WTC11 (cell line): ENCODE results near the gene RAB10. TPM values are rescaled to one million over a fixed set of nuclear protein-coding genes. Genes with fewer than 3 reads are reported as not detected.

Source experiments
- ATAC-seq: fragments of 200-7000 bp; cut with Tn5 transposase; 2 replicates; pipeline ENCODE4 v1.10.0; 2021; ENCODE audit warnings: mild to moderate bottlenecking, moderate library complexity
- CTCF ChIA-PET: fragments of 300-600 bp; sonication (Branson Sonifier 250); formaldehyde crosslinking; loops from one replicate; lab custom pipeline; 2021; ENCODE audit warnings: antibody characterized with exemption; lab: Charles Lee
- POLR2A ChIA-PET: fragments of 350-600 bp; sonication (Branson Sonifier 250); formaldehyde crosslinking; loops from one replicate; lab custom pipeline; 2021; ENCODE audit warnings: antibody characterized with exemption; lab: Charles Lee
- DNase-seq: peaks from one replicate; pipeline ENCODE4 v3.0.0; 2021; ENCODE audit warnings: low spot score
- H3K27ac Mint-ChIP-seq: 2 replicates; pipeline ENCODE4 v1.8.0; 2021; ENCODE audit warnings: mixed read lengths
- H3K27me3 Mint-ChIP-seq: 2 replicates; pipeline ENCODE4 v1.8.0; 2021; ENCODE audit warnings: low read depth, mild to moderate bottlenecking, moderate library complexity, mixed read lengths
- H3K36me3 Mint-ChIP-seq: 2 replicates; pipeline ENCODE4 v1.8.0; 2021; ENCODE audit warnings: mixed read lengths
- H3K4me1 Mint-ChIP-seq: 2 replicates; pipeline ENCODE4 v1.8.0; 2022; ENCODE audit warnings: mixed read lengths
- H3K4me3 Mint-ChIP-seq: 2 replicates; pipeline ENCODE4 v1.8.0; 2021; ENCODE audit warnings: mild to moderate bottlenecking, moderate library complexity, mixed read lengths
- H3K9me3 Mint-ChIP-seq: 2 replicates; pipeline ENCODE4 v1.8.0; 2021; ENCODE audit warnings: mixed read lengths
- ATF6 ChIP-seq: sonication (generic); formaldehyde crosslinking; IDR thresholded peaks from 2 replicates; pipeline ENCODE4 v1.8.1; 2023; ENCODE audit warnings: mild to moderate bottlenecking, missing genetic modification reagents
- CBFB ChIP-seq: sonication (generic); formaldehyde crosslinking; IDR thresholded peaks from 2 replicates; pipeline ENCODE4 v1.8.1; 2022; ENCODE audit warnings: mild to moderate bottlenecking, low read depth, missing genetic modification reagents
- FOXK1 ChIP-seq: sonication (generic); formaldehyde crosslinking; IDR thresholded peaks from 2 replicates; pipeline ENCODE4 v1.8.0; 2022; ENCODE audit warnings: mild to moderate bottlenecking, moderate library complexity, missing genetic modification reagents
- GTF2I ChIP-seq: fragments of 250-450 bp; sonication (Bioruptor Pico); conservative IDR thresholded peaks from 2 replicates; pipeline ENCODE4 v1.4.0; 2021; ENCODE audit warnings: mild to moderate bottlenecking
- NFE2L1 ChIP-seq: sonication (generic); formaldehyde crosslinking; IDR thresholded peaks from 2 replicates; pipeline ENCODE4 v1.8.1; 2023; ENCODE audit warnings: missing genetic modification reagents
- NR2C2 ChIP-seq: sonication (generic); formaldehyde crosslinking; IDR thresholded peaks from 2 replicates; pipeline ENCODE4 v1.8.0; 2022; ENCODE audit warnings: mild to moderate bottlenecking, missing genetic modification reagents
- RELA ChIP-seq: sonication (generic); formaldehyde crosslinking; IDR thresholded peaks from 2 replicates; pipeline ENCODE4 v1.8.1; 2022; ENCODE audit warnings: missing genetic modification reagents, mild to moderate bottlenecking, borderline replicate concordance
- SMAD3 ChIP-seq: sonication (generic); formaldehyde crosslinking; IDR thresholded peaks from 2 replicates; pipeline ENCODE4 v1.8.0; 2022; ENCODE audit warnings: missing genetic modification reagents, mild to moderate bottlenecking, borderline replicate concordance
- SMAD4 ChIP-seq: sonication (generic); formaldehyde crosslinking; IDR thresholded peaks from 2 replicates; pipeline ENCODE4 v1.8.0; 2022; ENCODE audit warnings: mild to moderate bottlenecking, missing genetic modification reagents
- SP1 ChIP-seq: sonication (generic); formaldehyde crosslinking; conservative IDR thresholded peaks from 2 replicates; pipeline ENCODE4 v1.8.1; 2022; ENCODE audit warnings: missing genetic modification reagents
- TEAD1 ChIP-seq: sonication (generic); formaldehyde crosslinking; IDR thresholded peaks from 2 replicates; pipeline ENCODE4 v1.8.0; 2022; ENCODE audit warnings: mild to moderate bottlenecking, missing genetic modification reagents
- ZNF121 ChIP-seq: sonication (generic); formaldehyde crosslinking; IDR thresholded peaks from 2 replicates; pipeline ENCODE4 v1.8.0; 2023; ENCODE audit warnings: missing genetic modification reagents
- total RNA-seq: library from RNA; stranded (reverse); gene quantifications from 3 replicates; pipeline ENCODE4 v1.2.3, GENCODE V29; 2021
- TF ChIP-seq, protein P1 (sequence below): fragments of 250-450 bp; sonication (Bioruptor Pico); IDR thresholded peaks from 2 replicates; pipeline ENCODE4 v2.1.2; 2022; ENCODE audit warnings: mild to moderate bottlenecking, moderate library complexity
- TF ChIP-seq, protein P2 (sequence below): fragments of 250-450 bp; sonication (Bioruptor Pico); IDR thresholded peaks from 2 replicates; pipeline ENCODE4 v1.9.0; 2021; ENCODE audit warnings: mild to moderate bottlenecking, borderline replicate concordance
- TF ChIP-seq, protein P3 (sequence below): sonication (generic); formaldehyde crosslinking; IDR thresholded peaks from 2 replicates; pipeline ENCODE4 v1.8.0; 2022; ENCODE audit warnings: mild to moderate bottlenecking, missing genetic modification reagents
- TF ChIP-seq, protein P4 (sequence below): sonication (generic); formaldehyde crosslinking; IDR thresholded peaks from 2 replicates; pipeline ENCODE4 v1.8.0; 2022; ENCODE audit warnings: missing genetic modification reagents
- TF ChIP-seq, protein P5 (sequence below): fragments of 250-450 bp; sonication (Bioruptor Pico); conservative IDR thresholded peaks from 2 replicates; pipeline ENCODE4 v1.9.0; 2021; ENCODE audit warnings: mild to moderate bottlenecking
- TF ChIP-seq, protein P6 (sequence below): sonication (generic); formaldehyde crosslinking; IDR thresholded peaks from 2 replicates; pipeline ENCODE4 v1.8.1; 2022; ENCODE audit warnings: low read depth, missing genetic modification reagents, borderline replicate concordance

Gene RAB10
- total RNA-seq, 1 experiment from 2014 or later: 127 TPM

DNA sequence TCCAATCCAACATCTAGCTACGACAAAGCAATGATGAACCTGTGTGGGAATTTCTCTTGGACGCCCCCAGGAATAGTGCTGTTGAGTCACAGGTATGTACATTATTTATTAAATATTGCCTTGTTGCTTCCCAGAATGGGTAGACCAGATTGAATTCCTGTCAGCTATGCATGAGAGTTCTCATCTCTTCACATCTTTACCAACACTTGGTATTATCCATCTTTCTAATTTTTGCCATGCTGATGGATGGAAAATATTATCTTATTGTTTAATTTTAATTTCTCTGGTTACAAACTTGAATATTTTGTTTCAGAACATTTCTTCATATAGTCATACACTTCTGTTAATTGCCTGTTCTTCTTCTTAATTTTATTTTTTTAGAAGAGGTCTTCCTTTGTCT, 9.6 kb upstream of the RAB10 start:
- Mint-ChIP-seq H3K27ac (no peak overlapping the region), H3K4me3 (no peak overlapping the region), H3K27me3 (no peaks in the 10 kb centered on the region), H3K9me3 (no peaks in the 10 kb centered on the region), H3K36me3 (no peaks in the 10 kb centered on the region), H3K4me1 (0 out of 2 replicates have a peak, but pooled peaks cover 4% of the 10 kb centered on the region)
- CTCF ChIA-PET: no interaction called here
- no peak for ATAC-seq
- no peak for DNase-seq
- no peak for TF ChIP-seq SP1 (CRISPR knock-in tag)
- POLR2A ChIA-PET: no interaction called here

DNA sequence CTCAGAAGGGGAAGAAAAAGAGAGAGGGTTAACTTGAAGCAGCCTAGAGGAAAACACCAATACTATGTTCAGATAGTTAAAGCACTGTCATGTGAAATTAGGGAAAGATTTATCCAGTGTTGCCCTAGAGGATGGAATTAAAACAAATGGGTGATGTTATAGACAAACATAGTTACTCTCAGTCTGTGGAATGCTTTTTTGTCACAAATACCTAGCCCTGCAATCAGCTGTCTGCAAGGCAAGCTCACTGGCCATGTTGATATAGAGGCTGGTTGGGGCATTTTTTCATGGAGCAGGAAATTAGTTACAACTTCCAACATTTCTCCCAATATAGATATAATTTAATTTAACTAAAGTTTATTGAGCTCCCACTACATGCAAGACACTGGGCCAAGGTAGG, 8.4 kb upstream of the RAB10 start:
- CTCF ChIA-PET: interaction anchor here (0.6 to 1.8 kb wide), 3 partner anchors 35 to 857 kb away, joined by 3 to 4 read pairs (median 3); partner anchors contain the start of gene POMC
- ATAC-seq (no peak), DNase-seq (no peak)
- H3K9me3 Mint-ChIP-seq: no peaks in the 10 kb centered on the region
- no peaks in the 10 kb centered on the region for H3K27me3 Mint-ChIP-seq
- no peaks in the 10 kb centered on the region for H3K36me3 Mint-ChIP-seq
- H3K27ac Mint-ChIP-seq: no peak overlapping the region
- no peak overlapping the region for H3K4me3 Mint-ChIP-seq
- POLR2A ChIA-PET: no interaction called here
- 0 out of 2 replicates have a peak, but pooled peaks cover 4% of the 10 kb centered on the region for H3K4me1 Mint-ChIP-seq
- TF ChIP-seq, protein P1, sequence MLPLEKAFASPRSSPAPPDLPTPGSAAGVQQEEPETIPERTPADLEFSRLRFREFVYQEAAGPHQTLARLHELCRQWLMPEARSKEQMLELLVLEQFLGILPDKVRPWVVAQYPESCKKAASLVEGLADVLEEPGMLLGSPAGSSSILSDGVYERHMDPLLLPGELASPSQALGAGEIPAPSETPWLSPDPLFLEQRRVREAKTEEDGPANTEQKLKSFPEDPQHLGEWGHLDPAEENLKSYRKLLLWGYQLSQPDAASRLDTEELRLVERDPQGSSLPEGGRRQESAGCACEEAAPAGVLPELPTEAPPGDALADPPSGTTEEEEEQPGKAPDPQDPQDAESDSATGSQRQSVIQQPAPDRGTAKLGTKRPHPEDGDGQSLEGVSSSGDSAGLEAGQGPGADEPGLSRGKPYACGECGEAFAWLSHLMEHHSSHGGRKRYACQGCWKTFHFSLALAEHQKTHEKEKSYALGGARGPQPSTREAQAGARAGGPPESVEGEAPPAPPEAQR (CRISPR knock-in tag): no peak
- TF ChIP-seq, protein P2, sequence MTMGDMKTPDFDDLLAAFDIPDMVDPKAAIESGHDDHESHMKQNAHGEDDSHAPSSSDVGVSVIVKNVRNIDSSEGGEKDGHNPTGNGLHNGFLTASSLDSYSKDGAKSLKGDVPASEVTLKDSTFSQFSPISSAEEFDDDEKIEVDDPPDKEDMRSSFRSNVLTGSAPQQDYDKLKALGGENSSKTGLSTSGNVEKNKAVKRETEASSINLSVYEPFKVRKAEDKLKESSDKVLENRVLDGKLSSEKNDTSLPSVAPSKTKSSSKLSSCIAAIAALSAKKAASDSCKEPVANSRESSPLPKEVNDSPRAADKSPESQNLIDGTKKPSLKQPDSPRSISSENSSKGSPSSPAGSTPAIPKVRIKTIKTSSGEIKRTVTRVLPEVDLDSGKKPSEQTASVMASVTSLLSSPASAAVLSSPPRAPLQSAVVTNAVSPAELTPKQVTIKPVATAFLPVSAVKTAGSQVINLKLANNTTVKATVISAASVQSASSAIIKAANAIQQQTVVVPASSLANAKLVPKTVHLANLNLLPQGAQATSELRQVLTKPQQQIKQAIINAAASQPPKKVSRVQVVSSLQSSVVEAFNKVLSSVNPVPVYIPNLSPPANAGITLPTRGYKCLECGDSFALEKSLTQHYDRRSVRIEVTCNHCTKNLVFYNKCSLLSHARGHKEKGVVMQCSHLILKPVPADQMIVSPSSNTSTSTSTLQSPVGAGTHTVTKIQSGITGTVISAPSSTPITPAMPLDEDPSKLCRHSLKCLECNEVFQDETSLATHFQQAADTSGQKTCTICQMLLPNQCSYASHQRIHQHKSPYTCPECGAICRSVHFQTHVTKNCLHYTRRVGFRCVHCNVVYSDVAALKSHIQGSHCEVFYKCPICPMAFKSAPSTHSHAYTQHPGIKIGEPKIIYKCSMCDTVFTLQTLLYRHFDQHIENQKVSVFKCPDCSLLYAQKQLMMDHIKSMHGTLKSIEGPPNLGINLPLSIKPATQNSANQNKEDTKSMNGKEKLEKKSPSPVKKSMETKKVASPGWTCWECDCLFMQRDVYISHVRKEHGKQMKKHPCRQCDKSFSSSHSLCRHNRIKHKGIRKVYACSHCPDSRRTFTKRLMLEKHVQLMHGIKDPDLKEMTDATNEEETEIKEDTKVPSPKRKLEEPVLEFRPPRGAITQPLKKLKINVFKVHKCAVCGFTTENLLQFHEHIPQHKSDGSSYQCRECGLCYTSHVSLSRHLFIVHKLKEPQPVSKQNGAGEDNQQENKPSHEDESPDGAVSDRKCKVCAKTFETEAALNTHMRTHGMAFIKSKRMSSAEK: no peak
- TF ChIP-seq SMAD4 (CRISPR knock-in tag): no peak
- TF ChIP-seq TEAD1 (CRISPR knock-in tag): no peak
- TF ChIP-seq ATF6 (CRISPR knock-in tag): no peak
- no peak for TF ChIP-seq RELA (CRISPR knock-in tag)
- TF ChIP-seq FOXK1 (CRISPR knock-in tag): no peak
- no peak for TF ChIP-seq GTF2I (CRISPR knock-in tag)
- no peak for TF ChIP-seq ZNF121 (CRISPR knock-in tag)
- TF ChIP-seq, protein P3, sequence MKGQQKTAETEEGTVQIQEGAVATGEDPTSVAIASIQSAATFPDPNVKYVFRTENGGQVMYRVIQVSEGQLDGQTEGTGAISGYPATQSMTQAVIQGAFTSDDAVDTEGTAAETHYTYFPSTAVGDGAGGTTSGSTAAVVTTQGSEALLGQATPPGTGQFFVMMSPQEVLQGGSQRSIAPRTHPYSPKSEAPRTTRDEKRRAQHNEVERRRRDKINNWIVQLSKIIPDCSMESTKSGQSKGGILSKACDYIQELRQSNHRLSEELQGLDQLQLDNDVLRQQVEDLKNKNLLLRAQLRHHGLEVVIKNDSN (CRISPR knock-in tag): no peak
- TF ChIP-seq, protein P4, sequence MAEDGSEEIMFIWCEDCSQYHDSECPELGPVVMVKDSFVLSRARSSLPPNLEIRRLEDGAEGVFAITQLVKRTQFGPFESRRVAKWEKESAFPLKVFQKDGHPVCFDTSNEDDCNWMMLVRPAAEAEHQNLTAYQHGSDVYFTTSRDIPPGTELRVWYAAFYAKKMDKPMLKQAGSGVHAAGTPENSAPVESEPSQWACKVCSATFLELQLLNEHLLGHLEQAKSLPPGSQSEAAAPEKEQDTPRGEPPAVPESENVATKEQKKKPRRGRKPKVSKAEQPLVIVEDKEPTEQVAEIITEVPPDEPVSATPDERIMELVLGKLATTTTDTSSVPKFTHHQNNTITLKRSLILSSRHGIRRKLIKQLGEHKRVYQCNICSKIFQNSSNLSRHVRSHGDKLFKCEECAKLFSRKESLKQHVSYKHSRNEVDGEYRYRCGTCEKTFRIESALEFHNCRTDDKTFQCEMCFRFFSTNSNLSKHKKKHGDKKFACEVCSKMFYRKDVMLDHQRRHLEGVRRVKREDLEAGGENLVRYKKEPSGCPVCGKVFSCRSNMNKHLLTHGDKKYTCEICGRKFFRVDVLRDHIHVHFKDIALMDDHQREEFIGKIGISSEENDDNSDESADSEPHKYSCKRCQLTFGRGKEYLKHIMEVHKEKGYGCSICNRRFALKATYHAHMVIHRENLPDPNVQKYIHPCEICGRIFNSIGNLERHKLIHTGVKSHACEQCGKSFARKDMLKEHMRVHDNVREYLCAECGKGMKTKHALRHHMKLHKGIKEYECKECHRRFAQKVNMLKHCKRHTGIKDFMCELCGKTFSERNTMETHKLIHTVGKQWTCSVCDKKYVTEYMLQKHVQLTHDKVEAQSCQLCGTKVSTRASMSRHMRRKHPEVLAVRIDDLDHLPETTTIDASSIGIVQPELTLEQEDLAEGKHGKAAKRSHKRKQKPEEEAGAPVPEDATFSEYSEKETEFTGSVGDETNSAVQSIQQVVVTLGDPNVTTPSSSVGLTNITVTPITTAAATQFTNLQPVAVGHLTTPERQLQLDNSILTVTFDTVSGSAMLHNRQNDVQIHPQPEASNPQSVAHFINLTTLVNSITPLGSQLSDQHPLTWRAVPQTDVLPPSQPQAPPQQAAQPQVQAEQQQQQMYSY: no peak
- no peak for TF ChIP-seq SMAD3 (CRISPR knock-in tag)
- TF ChIP-seq NR2C2 (CRISPR knock-in tag): no peak
- no peak for TF ChIP-seq CBFB (CRISPR knock-in tag)
- TF ChIP-seq, protein P5, sequence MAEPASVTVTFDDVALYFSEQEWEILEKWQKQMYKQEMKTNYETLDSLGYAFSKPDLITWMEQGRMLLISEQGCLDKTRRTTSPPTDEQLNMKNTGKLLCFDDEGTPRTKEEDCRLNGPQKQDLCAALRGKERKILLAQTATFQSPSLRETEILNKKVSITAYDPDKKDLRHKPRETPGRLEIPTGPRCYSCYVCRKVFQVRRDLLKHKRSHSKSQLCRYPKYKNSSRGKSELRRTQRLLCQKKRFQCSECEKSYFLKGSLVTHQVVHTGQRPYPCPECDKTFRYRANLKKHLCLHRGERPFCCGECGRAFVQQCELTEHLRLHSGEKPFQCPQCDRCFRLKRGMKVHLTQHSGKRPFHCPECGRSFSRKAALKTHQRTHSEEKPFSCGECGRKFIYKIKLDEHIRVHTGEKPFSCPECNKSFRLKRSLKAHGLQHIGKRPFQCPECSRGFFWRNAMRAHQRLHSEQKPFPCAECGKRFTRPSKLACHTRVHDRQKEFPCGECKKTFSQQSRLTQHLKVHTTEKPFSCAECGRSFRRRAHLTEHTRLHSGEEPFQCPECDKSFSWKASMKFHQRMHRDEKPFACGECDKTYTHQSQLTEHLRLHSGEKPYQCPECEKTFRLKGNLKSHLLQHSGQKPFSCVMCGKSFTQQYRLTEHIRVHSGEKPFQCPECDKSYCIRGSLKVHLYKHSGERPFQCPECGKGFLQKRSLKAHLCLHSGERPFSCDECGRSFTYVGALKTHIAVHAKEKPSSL (CRISPR knock-in tag): no peak
- no peak for TF ChIP-seq NFE2L1 (CRISPR knock-in tag)
- TF ChIP-seq, protein P6, sequence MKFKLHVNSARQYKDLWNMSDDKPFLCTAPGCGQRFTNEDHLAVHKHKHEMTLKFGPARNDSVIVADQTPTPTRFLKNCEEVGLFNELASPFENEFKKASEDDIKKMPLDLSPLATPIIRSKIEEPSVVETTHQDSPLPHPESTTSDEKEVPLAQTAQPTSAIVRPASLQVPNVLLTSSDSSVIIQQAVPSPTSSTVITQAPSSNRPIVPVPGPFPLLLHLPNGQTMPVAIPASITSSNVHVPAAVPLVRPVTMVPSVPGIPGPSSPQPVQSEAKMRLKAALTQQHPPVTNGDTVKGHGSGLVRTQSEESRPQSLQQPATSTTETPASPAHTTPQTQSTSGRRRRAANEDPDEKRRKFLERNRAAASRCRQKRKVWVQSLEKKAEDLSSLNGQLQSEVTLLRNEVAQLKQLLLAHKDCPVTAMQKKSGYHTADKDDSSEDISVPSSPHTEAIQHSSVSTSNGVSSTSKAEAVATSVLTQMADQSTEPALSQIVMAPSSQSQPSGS: no peak
